ENCODE results near the gene DAB1.

DNA sequence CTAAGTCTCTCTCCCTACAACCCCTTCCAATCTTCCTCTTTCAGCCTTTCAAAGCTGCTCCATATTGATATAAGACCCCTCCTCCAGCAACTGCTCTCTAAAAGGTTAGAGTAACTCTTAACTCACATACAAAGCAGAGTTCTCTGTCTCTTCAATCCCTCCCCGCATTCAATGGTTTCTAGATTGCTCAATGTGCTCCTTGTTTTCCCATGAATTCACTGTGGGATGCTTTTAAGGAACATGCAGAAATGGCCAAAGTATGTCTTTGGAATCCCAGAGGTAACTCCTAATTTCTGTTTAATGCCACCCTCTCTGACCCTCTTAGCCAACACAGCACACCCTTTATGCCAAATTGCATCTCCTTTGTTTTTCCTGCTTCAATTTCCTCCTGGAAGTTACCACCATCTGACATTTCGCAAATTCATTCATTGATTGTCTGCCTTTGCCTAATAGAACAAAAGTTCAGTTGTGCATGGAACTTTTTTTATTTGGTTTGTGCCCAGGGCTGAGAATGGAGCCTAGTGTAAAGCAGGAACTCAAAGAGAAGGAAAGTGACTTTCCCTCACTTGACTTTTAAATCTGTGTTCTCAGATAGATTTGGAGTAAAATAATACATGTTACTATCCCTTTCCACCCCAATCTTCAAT lies 285.3 kb downstream of the DAB1 start:
- TF ChIP-seq EZH2 (IDR thresholded peaks at IDR 0.05; ENCODE audit: insufficient read depth, low read length) (no peak), CTCF (IDR thresholded peaks at IDR 0.05; ENCODE audit: insufficient read depth, low read depth, low read length) (no peak)

Data from astrocyte (in vitro differentiated cells and primary cell).